Mucosa of descending colon (tissue), 3 donors: ENCODE measurements around the gene ZBTB33. TPM values are rescaled to one million over a fixed set of nuclear protein-coding genes. Genes with fewer than 3 reads are reported as not detected.
A peak's percentile ranks its signal among the peaks of the same experiment; 100 is the strongest.

Experiments used
- ATAC-seq: fragments of 200-7000 bp; cut with Tn5 transposase; one replicate; pipeline ENCODE4 v1.9.1; 2020; ENCODE audit warnings: mild to moderate bottlenecking, moderate library complexity
- DNase-seq, 3 donors: peaks; one replicate each; pipeline ENCODE4 v3.0.0-alpha.2; 2020
- H3K36me3 ChIP-seq: fragments of 200-600 bp; one replicate; pipeline ENCODE4 v1.8.0; 2021; ENCODE audit warnings: low read depth, mild to moderate bottlenecking
- H3K4me1 ChIP-seq: fragments of 200-600 bp; one replicate; pipeline ENCODE4 v1.8.0; 2021; ENCODE audit warnings: low read depth, mild to moderate bottlenecking
- H3K4me3 ChIP-seq: fragments of 200-600 bp; one replicate; pipeline ENCODE4 v1.8.0; 2021; ENCODE audit warnings: mild to moderate bottlenecking
- H3K9me3 ChIP-seq: fragments of 200-600 bp; one replicate; pipeline ENCODE4 v1.8.0; 2021; ENCODE audit warnings: mild to moderate bottlenecking
- intact Hi-C, 2 donors: fragments of 100-400 bp; cut with DNase I in 1 of 2; cut with micrococcal nuclease in 1 of 2; formaldehyde crosslinking; loops; one replicate each; pipeline versions ENCODE4 v1.11.0 to v1.11.1; 2022; cut with DNase I, micrococcal nuclease
- total RNA-seq, 3 donors: library from RNA; stranded (reverse); fragmentation: NEBNext Ultra II Directional in 2 of 3; extraction: Animal tissue kit (Norgen Biotek cat#: 25700) in 2 of 3; gene quantifications; one replicate each; pipeline versions ENCODE4 v1.2.1 to v1.2.4, GENCODE V29; 2021 to 2023
- TF ChIP-seq, protein P1 (sequence below): fragments of 200-600 bp; IDR thresholded peaks from one replicate; pipeline ENCODE4 v1.8.0; 2022; ENCODE audit warnings: antibody characterized with exemption, mild to moderate bottlenecking
- donor health status: DM: no; HTN: no; CAD: no; lungs with moderate emphysema.
- donor health status: DM: no; HTN: no; CAD: no.
- donor health status: DM: no; HTN: yes; CAD: no.

Gene ZBTB33
- total RNA-seq, 3 donors from 2014 or later, result 10.2 to 12.5 (median 12.0) TPM

DNA sequence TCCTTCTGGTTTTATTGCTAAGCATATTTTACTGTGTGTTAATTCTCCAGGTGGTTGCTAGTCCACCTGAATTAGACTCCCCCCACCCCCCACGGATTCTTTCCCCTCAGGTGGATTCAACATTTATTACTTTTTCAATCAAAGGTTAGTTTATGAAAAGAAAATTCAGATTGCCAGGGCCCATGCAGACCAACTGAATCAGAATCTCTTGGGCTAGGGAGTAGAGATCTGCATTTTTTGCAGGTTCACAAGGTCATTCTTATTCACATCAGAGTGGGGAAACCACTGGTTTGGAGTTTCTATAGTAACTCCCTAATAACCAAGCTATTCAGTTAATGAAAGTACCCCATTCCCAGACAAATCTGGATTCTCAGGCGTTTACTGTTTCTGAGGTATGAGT, 50.9 kb downstream of the ZBTB33 start:
- H3K9me3 ChIP-seq, result no peaks in the 10 kb centered on the region
- DNase-seq, result no peak
- no peaks in the 10 kb centered on the region for H3K36me3 ChIP-seq
- no peak overlapping the region for H3K4me3 ChIP-seq
- TF ChIP-seq, protein P1, sequence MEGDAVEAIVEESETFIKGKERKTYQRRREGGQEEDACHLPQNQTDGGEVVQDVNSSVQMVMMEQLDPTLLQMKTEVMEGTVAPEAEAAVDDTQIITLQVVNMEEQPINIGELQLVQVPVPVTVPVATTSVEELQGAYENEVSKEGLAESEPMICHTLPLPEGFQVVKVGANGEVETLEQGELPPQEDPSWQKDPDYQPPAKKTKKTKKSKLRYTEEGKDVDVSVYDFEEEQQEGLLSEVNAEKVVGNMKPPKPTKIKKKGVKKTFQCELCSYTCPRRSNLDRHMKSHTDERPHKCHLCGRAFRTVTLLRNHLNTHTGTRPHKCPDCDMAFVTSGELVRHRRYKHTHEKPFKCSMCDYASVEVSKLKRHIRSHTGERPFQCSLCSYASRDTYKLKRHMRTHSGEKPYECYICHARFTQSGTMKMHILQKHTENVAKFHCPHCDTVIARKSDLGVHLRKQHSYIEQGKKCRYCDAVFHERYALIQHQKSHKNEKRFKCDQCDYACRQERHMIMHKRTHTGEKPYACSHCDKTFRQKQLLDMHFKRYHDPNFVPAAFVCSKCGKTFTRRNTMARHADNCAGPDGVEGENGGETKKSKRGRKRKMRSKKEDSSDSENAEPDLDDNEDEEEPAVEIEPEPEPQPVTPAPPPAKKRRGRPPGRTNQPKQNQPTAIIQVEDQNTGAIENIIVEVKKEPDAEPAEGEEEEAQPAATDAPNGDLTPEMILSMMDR, result no peak
- intact Hi-C loops, result no loop called here
- no peak for ATAC-seq
- H3K4me1 ChIP-seq, result no peaks in the 10 kb centered on the region

DNA sequence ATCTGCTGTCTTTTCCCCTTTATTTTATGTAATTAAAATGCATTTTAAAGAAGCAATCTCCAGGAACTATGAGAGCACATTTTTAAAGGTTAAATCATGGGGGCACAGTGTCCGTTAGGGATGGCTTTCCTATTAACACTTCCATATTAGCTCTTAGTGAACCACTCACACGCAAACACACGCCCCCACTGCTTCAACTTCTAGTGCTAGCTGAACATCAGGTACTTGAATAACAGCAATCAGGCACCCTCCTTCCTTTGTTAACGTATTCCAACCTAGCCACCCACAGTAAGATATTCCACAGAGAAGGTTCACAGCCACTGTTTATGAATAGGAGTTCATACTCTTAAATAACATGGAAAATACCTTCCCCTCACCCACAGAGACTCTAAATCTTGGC, 51.3 kb downstream of the ZBTB33 start:
- ATAC-seq (no peak), DNase-seq (no peak)
- Histone ChIP-seq H3K4me1 (no peaks in the 10 kb centered on the region), H3K9me3 (no peaks in the 10 kb centered on the region), H3K4me3 (no peak overlapping the region), H3K36me3 (no peaks in the 10 kb centered on the region)
- intact Hi-C loops, result no loop called here
- TF ChIP-seq, protein P1, result no peak

DNA sequence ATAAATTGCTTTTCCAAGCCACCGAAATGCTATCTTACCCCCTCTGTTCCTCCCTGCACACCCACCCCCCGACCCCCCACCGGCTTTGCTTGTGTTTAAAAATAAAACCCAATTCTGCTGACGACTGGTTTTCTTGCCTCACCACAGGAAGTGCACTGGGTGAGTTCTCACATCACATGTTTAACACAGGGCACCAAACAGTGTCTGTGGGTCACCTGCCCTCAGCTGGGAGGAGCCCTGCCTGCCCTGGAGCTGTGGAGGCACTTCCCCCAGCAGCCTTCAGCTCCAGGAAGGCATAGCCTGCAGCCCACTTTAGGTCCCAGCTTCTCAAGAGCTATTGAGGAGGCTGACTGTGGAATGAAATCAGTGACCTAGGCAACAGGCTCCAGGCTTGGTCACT, 51.8 kb downstream of the ZBTB33 start:
- Histone ChIP-seq H3K36me3 (no peaks in the 10 kb centered on the region), H3K4me3 (no peak overlapping the region), H3K4me1 (no peaks in the 10 kb centered on the region), H3K9me3 (no peaks in the 10 kb centered on the region)
- DNase-seq (peak; percentile 32 to 68 (median 38)), ATAC-seq (peak; percentile 83)
- intact Hi-C loops, result no loop called here
- TF ChIP-seq, protein P1, result no peak

DNA sequence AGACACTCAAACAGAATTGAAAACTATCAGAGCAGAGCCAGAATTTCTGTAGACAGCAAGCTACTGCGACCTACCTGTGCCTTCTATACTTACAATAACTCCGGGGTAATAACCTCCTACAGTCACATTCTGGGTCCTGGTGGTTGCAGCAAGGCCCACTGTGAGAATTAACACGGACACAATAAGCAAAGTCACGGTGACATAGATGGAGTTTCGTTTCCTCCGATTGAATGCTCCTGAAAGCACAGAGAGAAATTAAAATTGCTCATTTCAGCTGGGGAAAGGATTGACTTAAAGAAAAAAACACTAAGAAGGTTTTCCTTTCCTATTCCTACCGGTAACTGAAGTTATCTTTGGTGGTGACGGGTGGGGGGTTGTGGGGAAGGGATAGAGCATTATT, 53.6 kb downstream of the ZBTB33 start:
- H3K36me3 ChIP-seq, result no peaks in the 10 kb centered on the region
- no peaks in the 10 kb centered on the region for H3K4me1 ChIP-seq
- TF ChIP-seq, protein P1, result no peak
- intact Hi-C loops, result no loop called here
- ATAC-seq, result no peak
- H3K9me3 ChIP-seq, result no peaks in the 10 kb centered on the region
- H3K4me3 ChIP-seq, result no peak overlapping the region
- DNase-seq, result no peak

DNA sequence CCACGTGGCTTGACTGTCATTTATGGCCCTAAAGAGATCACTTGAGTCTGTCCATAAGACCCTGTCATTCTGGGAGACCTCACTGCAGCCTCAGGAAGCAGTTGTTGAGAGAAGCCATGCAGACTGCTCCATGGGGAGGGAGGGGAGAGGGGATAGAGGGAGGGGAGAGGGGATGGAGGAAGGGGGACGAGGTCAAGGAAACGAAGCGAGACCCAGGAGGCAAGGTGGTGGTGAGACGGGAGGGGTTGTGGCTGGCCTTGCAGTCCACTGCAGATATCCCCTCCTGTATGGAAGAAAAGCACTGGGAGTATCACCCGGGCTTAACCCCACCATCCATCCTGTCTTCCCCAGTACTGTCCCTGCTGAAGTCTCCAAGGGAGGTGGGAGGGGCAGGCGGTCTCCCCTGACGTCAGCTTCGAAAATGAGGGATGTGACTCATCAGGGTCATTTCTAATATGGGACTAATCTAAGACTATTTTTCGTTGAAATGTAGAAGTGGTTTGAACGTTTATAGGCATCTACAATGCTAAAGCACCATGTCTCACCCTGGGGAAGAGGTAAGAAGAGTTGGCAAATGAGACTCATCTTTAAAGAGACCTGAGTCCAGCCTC, 55.0 kb downstream of the ZBTB33 start:
- H3K9me3 ChIP-seq, result no peaks in the 10 kb centered on the region
- DNase-seq, result no peak
- intact Hi-C loops, result no loop called here
- H3K4me1 ChIP-seq, result peaks cover 3% of the 10 kb centered on the region
- no peaks in the 10 kb centered on the region for H3K36me3 ChIP-seq
- H3K4me3 ChIP-seq, result no peak overlapping the region
- no peak for ATAC-seq
- TF ChIP-seq, protein P1, result no peak

DNA sequence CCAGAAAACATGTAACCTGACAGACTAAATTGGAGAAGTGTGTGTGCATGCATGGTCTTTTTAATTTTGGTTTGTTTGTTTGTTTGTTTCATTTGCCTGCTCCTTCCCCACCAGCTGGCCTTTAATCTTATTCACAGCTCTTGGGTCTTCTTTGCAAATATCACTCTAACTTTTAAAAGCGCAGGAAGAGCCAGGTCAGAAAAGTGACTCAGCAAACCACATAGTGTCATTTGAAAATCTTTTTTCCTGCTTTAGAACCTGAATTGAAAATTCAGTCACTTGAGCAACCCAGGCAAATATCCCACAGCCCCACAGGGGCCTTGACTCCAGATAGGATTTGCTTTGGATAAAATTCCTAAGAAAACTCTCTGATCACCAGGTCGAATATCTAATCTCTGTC, 56.0 kb downstream of the ZBTB33 start:
- H3K9me3 ChIP-seq, result no peaks in the 10 kb centered on the region
- no peaks in the 10 kb centered on the region for H3K36me3 ChIP-seq
- TF ChIP-seq, protein P1, result no peak
- ATAC-seq (no peak), DNase-seq (no peak)
- peaks cover 3% of the 10 kb centered on the region for H3K4me1 ChIP-seq
- no peak overlapping the region for H3K4me3 ChIP-seq
- intact Hi-C loops, result no loop called here
